Measurements from ENCODE around the gene HSPA4L.

DNA sequence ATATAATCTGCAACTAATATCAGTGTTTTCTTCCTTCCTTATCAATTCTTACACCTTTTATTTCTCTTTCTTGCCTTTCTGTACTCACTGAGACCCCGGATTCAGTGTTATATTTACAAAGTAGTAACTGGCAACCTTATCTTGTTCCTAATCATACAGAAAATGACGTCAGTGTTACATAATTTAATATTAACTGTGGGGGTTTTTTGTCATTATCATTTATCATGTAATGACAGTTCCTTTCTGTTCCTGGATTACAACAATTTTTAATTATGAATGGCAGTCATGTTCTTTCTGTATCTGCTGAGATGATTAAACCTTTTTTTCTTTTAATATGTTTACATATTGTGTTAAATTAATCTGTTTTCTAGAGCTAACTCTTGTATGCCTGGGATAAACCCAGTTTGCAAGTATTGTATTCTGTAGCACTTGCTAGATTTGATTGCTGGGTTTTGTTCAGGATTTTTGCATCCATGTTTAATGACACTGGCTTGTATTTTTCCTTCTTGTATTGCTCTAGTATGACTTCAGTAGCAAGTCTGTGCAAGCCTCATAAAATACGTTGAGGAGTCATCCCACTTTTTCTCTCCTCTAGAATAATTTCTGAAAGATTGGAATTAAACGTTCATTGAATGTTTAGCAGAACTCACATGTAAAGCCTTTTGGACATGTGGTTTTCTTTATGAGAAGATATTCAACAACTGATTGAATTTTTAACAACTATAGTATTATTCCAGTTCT, 10.4 kb upstream of the HSPA4L start:
- no peak for TF ChIP-seq EZH2 (IDR thresholded peaks at IDR 0.05; ENCODE audit: borderline replicate concordance, low read length)
- no peak for TF ChIP-seq CTCF (IDR thresholded peaks at IDR 0.05; ENCODE audit: low read length)
